Spleen (tissue), 11 donors: Measurements from ENCODE around the gene HSP90AB1. TPM values are rescaled to one million over a fixed set of nuclear protein-coding genes. Genes with fewer than 3 reads are reported as not detected.

Source experiments
- DNase-seq: peaks from one replicate; pipeline ENCODE4 v3.0.0-alpha.2; 2020
- H3K27ac ChIP-seq, 8 donors: fragments of 200-600 bp; sonication (generic) in 7 of 8; 1 replicate in 4 of 8; 2 replicates in 4 of 8; pipeline versions ENCODE4 v1.5.0 to v1.8.0; 2016 to 2021; ENCODE audit warnings: inconsistent platforms in 4 of 8, mild to moderate bottlenecking in 4 of 8, moderate library complexity in 1 of 8
- H3K27me3 ChIP-seq, 7 donors: fragments of 200-600 bp; sonication (generic) in 6 of 7; replicated peaks in 1 of 7; 1 replicate in 4 of 7; 2 replicates in 3 of 7; pipeline versions ENCODE4 v1.5.0 to v1.8.0; 2016 to 2021; ENCODE audit warnings: inconsistent platforms in 3 of 7, mild to moderate bottlenecking in 1 of 7
- H3K36me3 ChIP-seq, 6 donors: fragments of 200-600 bp; sonication (generic) in 5 of 6; 1 replicate in 4 of 6; 2 replicates in 2 of 6; pipeline versions ENCODE4 v1.5.0 to v1.8.0; 2016 to 2021; ENCODE audit warnings: inconsistent platforms in 2 of 6
- H3K4me1 ChIP-seq, 6 donors: fragments of 200-600 bp; sonication (generic) in 5 of 6; 1 replicate in 3 of 6; 2 replicates in 3 of 6; pipeline versions ENCODE4 v1.5.0 to v1.8.0; 2016 to 2021; ENCODE audit warnings: inconsistent platforms in 3 of 6
- H3K4me3 ChIP-seq, 8 donors: fragments of 200-600 bp; sonication (generic) in 7 of 8; 1 replicate in 4 of 8; 2 replicates in 4 of 8; pipeline versions ENCODE4 v1.5.0 to v1.8.0; 2016 to 2021; ENCODE audit warnings: inconsistent platforms in 4 of 8, mild to moderate bottlenecking in 4 of 8, moderate library complexity in 2 of 8
- H3K9me3 ChIP-seq, 8 donors: fragments of 200-600 bp; sonication (generic) in 7 of 8; 1 replicate in 4 of 8; 2 replicates in 4 of 8; pipeline versions ENCODE4 v1.5.0 to v1.8.0; 2016 to 2021; ENCODE audit warnings: inconsistent platforms in 4 of 8
- POLR2A ChIP-seq, 3 donors: fragments of 450-650 bp; IDR thresholded peaks; one replicate each; pipeline ENCODE4 v1.5.1; 2017; ENCODE audit warnings: antibody characterized with exemption in 3 of 3, mild to moderate bottlenecking in 1 of 3
- POLR2AphosphoS5 ChIP-seq, 3 donors: sonication (generic); formaldehyde crosslinking; IDR thresholded peaks; one replicate each; pipeline ENCODE4 v1.5.1; 2017; ENCODE audit warnings: antibody characterized with exemption in 3 of 3
- WGBS, 5 donors: extraction: QIAGEN DNeasy Blood & Tissue Kit in 3 of 5; methylation state at CpG; one replicate each; pipeline versions ENCODE4 v1.1.5 to v1.1.7; 2013 to 2018; 5-methylcytosine and 5-hydroxymethylcytosine counted together
- intact Hi-C: fragments of 100-400 bp; cut with DNase I; formaldehyde crosslinking; loops from one replicate; pipeline ENCODE4 v1.15.0; 2023; ENCODE audit warnings: low total_unique reads
- polyA plus RNA-seq, 3 donors: library from polyadenylated mRNA; stranded (reverse); fragments of 200-250 nt; gene quantifications; one replicate each; pipeline ENCODE4 v1.2.1, GENCODE V29; 2013
- total RNA-seq, 7 donors: library from RNA; depleted of rRNA in 3 of 7; stranded (reverse); fragments of >200 nt in 3 of 7; fragmentation: NEBNext Ultra II Directional in 4 of 7; extraction: Animal tissue kit (Norgen Biotek cat#: 25700) in 4 of 7; gene quantifications; one replicate each; pipeline versions ENCODE4 v1.1.0 to v1.2.1, GENCODE V29; 2016 to 2021
- TF ChIP-seq, protein P1 (sequence below), 11 experiments: fragments of 200-600 bp in 7 of 11; fragments of 450-650 bp in 4 of 11; sonication (generic) in 4 of 11; IDR thresholded peaks in 8 of 11; conservative IDR thresholded peaks in 3 of 11; 1 replicate in 7 of 11; 2 replicates in 4 of 11; pipeline versions ENCODE4 v1.4.0 to v1.8.0; 2016 to 2021; ENCODE audit warnings: antibody characterized with exemption in 11 of 11, inconsistent platforms in 4 of 11, mild to moderate bottlenecking in 1 of 11
- donor health status: healthy with polysubstance abuse.
- donor health status: DM: no; HTN: no; CAD: no; lungs with moderate emphysema.
- donor health status: DM: no; HTN: no; CAD: no.
- donor health status: Bipolar disorder and iron deficiency.
- donor health status: healthy.
- donor health status: DM: no; HTN: no; CAD: no.
- donor health status: DM: yes; HTN: yes; CAD: no.

HSP90AB1 gene
- total and polyA plus RNA-seq, 10 donors = 196 to 546 (median 386) TPM

DNA sequence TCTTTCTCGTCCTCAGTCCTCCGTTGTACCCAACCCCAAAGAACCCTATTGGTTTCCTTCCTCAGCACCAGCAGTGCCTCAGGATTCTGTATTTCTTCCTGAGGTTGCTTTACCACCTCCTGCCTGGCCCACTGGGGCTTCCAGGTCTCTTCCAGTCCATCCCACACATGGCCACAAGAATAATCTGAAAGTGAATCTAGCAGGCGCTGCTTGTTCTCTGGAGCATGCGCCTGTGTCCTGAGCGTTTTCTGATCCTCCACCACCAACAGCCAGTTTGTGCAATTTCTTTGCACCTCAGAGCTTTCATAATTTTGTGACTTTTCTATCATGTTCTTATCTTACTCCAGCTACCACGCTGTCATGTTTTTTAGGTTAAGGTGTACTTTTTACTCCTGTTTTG is 11.6 kb upstream of the HSP90AB1 start:
- 53 to 85% (median 72%) methylated on average over 6 of the region's 6 CpGs for WGBS, 5 donors
- intact Hi-C loops = loop anchor here (10.0 kb wide), 2 partner anchors 60 to 140 kb away; no protein-coding TSS in a partner anchor
- no peak overlapping the region for H3K4me3 ChIP-seq

DNA sequence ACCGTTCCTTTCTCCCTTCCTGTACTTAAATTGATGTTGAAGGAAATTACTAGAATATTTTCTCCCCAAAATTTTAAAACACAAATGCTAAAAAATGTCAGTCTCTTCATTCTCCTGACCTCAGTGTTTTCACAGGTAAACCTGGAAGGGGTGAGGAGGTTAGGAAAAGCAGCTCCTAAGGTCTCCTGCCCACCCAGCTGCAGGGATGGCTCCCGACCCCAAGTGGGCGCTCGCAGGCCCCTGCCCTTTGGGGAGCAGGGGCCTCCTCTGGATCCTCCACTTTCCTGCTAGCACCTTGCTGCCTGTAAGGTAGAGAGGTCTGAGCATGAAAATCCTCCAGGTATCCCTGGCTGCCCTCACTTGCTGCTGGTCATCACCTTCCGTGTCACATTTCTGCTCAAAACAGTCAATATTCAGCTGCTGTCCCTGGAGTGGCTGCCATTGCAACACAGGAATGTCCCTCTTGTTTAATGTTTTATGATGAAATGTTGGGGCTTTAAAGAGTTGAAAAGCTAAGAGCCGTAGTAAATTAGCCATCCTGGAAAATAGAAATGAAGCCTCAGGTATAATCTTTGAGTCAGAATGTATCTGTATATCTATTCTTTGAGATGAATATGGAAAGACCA is 10.9 kb upstream of the HSP90AB1 start:
- intact Hi-C loops = loop anchor here (10.0 kb wide), 2 partner anchors 61 to 141 kb away; no protein-coding TSS in a partner anchor
- TF ChIP-seq POLR2A (IDR thresholded peaks at IDR 0.05) (no peak), POLR2AphosphoS5 (IDR thresholded peaks at IDR 0.05) (no peak)
- TF ChIP-seq, protein P1, sequence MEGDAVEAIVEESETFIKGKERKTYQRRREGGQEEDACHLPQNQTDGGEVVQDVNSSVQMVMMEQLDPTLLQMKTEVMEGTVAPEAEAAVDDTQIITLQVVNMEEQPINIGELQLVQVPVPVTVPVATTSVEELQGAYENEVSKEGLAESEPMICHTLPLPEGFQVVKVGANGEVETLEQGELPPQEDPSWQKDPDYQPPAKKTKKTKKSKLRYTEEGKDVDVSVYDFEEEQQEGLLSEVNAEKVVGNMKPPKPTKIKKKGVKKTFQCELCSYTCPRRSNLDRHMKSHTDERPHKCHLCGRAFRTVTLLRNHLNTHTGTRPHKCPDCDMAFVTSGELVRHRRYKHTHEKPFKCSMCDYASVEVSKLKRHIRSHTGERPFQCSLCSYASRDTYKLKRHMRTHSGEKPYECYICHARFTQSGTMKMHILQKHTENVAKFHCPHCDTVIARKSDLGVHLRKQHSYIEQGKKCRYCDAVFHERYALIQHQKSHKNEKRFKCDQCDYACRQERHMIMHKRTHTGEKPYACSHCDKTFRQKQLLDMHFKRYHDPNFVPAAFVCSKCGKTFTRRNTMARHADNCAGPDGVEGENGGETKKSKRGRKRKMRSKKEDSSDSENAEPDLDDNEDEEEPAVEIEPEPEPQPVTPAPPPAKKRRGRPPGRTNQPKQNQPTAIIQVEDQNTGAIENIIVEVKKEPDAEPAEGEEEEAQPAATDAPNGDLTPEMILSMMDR (IDR thresholded peaks at IDR 0.05 in 8 of 11, conservative IDR thresholded peaks at IDR 0.05 in 3 of 11) = no peak
- Histone ChIP-seq H3K4me1 (peaks cover 9 to 61% (median 26%) of the 10 kb centered on the region in 6 donors), H3K4me3 (no peak overlapping the region), H3K36me3 (peaks cover 0 to 22% (median 0%) of the 10 kb centered on the region in 6 donors), H3K27me3 (no peaks in the 10 kb centered on the region), H3K27ac (peak overlapping the region in 2 of 8 donors; percentile 51 to 61), H3K9me3 (no peaks in the 10 kb centered on the region)
- DNase-seq = peak; percentile 60
- 81 to 91% (median 87%) methylated on average over 6 of the region's 6 CpGs for WGBS, 5 donors

More for the DNA sequence above, 11.6 kb upstream of the HSP90AB1 start:
- no peaks in the 10 kb centered on the region for H3K27me3 ChIP-seq
- H3K36me3 ChIP-seq = peaks cover 0 to 28% (median 0%) of the 10 kb centered on the region in 6 donors
- peaks cover 9 to 61% (median 26%) of the 10 kb centered on the region in 6 donors for H3K4me1 ChIP-seq
- no peaks in the 10 kb centered on the region for H3K9me3 ChIP-seq
- peak overlapping the region in 4 of 8 donors; percentile 46 to 61 (median 51) for H3K27ac ChIP-seq
- TF ChIP-seq POLR2AphosphoS5 (IDR thresholded peaks at IDR 0.05) (no peak), POLR2A (IDR thresholded peaks at IDR 0.05) (no peak)
- TF ChIP-seq, protein P1 (IDR thresholded peaks at IDR 0.05 in 8 of 11, conservative IDR thresholded peaks at IDR 0.05 in 3 of 11) = no peak
- peak; percentile 30 for DNase-seq

DNA sequence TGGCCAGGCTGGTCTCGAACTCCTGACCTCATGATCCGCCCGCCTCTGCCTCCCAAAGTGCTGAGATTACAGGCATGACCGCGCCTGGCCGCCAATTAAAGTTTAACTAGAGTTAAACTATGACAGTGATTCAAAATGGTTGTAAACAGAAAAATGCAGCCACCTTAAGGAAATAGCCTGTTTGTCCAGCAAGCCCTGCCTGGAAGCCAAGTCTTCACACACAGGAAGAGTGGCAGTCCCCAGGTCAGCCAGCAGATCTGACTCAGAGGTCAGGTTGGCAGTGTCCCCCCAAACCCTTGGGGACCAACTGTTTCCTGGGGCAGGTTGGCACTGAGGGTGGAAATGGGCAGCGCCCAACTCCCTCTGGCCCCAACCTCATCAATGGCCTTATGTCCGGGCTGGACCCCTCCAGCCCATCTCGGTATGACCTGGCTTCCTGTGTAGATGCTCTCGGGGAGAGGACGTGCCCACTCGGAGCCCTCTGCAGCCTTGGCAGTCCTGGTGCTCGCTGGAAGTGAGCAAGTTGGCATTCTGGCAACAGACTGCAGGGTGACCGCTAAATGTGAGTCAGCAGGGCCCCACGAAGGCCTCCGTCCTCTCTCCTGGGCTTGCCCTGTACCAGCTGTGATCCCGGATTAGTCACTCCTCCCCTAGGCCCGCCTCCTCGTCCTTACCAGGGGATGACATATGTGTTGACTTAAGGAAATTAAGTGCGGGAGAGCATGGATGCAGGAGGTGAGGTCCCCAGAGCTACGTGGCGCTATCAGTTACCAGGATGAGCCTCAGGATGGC is 9.7 kb upstream of the HSP90AB1 start:
- Histone ChIP-seq H3K27me3 (no peaks in the 10 kb centered on the region), H3K4me3 (peak overlapping the region; percentile 34 to 79 (median 50)), H3K27ac (peak overlapping the region; percentile 84 to 97 (median 94)), H3K36me3 (peaks cover 0 to 10% (median 0%) of the 10 kb centered on the region in 6 donors), H3K9me3 (no peaks in the 10 kb centered on the region), H3K4me1 (peaks cover 9 to 61% (median 26%) of the 10 kb centered on the region in 6 donors)
- DNase-seq = peak; percentile 92
- TF ChIP-seq POLR2AphosphoS5 (IDR thresholded peaks at IDR 0.05) (peak in 1 of 3 donors; percentile 10), POLR2A (IDR thresholded peaks at IDR 0.05) (peak in 1 of 3 donors; percentile 1)
- TF ChIP-seq, protein P1 (IDR thresholded peaks at IDR 0.05 in 8 of 11, conservative IDR thresholded peaks at IDR 0.05 in 3 of 11) = no peak
- 30 to 39% (median 31%) methylated on average over 17 to 22 of the region's 22 CpGs for WGBS, 5 donors
- intact Hi-C loops = loop anchor here (10.0 kb wide), 2 partner anchors 62 to 142 kb away; no protein-coding TSS in a partner anchor
